COLO668 (cell line): ENCODE data around the gene ITGA8.
"Not testable (repeated sequence)": the region's sequence is repeated elsewhere in the genome, so short reads cannot be mapped to it uniquely, and the experiment has no call there.

ENCODE experiments used
- DNase-seq: peaks from one replicate; lab custom pipeline; 2025; ENCODE audit not compliant: unreplicated experiment; lab: John Stamatoyannopoulos, UW

Gene ITGA8

DNA sequence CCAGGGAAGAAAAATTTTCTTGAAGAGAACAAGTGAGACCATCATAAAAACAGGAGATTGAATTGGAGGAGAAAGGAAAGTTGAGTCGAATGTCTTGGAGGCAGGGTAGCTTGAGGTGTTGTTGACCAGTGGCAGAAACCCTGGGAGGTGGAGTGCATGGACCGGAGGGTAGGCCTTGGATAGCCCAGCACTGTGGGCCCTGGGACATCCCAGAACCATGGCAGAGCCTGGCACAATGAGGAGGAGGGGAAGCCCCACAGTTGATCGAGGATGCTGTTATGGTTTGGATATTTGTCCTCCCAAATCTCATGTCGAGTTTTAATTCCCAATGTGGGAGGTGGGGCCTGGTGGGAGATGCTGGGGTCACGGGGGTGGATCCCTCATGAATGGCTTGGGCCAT is 157.1 kb downstream of the ITGA8 start:
- DNase-seq: no peak

DNA sequence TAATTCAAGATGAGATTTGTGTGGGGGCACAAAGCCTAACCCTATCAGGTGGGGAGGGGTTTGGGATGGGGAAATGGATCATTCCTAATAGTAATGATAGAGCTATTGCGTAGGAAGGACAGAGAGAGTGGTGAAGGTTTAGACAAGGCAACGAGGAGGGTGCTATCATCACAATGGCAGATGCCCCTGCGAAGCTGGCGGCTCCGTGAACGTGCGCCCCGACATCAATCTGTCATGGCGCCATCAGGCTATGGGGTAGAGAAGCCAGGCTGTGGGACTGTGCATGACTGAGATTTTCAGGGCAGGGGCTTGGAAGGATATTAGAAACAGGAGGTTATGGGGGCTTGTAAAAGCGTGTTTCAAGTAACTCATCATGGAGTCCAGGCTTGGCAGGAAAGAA is 157.6 kb downstream of the ITGA8 start:
- DNase-seq: no peak

DNA sequence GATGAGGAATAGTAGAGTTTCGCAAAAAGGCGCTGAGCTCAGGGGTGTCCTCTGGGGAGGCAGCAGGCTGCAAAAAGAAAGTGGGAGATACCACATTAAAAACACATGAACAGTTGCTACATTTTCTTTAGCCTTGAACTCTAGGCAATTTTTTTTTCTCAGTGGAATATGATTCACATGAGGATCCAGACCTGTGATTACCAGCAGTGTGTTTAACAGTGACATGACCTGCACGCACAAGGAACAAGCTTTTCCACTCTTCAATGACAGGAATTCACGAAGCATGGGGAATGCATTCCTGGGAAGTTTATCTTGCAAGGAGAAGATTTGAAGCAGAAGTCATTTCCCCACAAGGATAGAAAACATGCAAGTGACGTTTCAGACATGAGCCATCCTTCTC is 161.6 kb downstream of the ITGA8 start:
- no peak for DNase-seq

DNA sequence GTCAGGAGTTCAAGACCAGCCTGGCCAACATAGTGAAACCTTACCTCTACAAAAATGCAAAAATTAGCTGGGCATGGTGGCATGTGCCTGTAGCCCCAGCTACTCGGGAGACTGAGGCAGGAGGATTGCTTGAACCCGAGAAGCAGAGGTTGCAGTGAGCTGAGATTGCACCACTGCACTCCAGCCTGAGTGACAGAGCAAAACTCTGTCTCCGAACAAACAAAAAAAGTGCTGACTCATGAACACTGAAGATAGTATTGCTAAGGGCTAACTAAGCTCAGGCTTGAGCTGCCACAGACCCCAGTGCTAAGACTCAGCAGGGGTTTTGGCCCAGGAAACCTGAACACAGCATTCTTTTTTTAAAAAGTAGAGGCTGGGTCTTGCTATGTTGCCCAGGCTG is 162.6 kb downstream of the ITGA8 start:
- not testable (repeated sequence) for DNase-seq

DNA sequence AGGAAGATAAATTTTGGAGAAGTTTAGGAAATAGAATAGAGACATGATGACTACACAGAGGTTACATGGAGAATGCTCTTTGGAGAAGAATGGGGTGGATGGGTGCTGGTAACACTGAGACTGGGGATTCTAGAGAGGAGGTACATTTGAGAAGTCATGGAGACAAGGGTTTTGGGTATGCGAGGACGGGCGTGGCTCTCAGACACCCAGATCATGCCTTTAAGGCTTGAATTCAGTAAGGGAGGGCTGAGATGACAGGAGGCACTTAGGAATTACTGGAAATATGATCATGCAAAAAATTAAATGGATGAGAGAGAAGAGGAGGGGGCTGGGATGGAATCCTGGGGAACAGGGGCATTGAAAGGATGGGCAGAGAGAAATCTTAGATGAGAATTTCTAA is 168.8 kb downstream of the ITGA8 start:
- no peak for DNase-seq

DNA sequence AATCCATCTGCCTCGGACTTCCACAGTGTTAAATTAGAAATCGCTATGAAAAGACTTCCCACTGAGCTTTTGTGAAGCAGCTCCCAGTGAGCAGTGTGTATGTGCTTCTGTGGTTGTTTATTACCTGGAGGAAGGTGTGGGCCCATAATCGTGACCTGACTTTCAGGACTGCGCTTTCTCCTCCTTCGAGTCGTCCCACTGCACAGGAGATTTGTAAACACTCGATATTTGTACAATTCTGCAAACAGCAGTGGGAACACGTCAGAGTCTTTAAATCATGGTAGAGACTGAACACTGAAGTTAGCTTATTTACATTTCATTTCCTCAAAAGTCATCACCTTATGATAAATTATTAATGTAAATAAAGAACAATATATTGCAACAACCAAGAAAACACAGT is 171.4 kb downstream of the ITGA8 start:
- DNase-seq: no peak

DNA sequence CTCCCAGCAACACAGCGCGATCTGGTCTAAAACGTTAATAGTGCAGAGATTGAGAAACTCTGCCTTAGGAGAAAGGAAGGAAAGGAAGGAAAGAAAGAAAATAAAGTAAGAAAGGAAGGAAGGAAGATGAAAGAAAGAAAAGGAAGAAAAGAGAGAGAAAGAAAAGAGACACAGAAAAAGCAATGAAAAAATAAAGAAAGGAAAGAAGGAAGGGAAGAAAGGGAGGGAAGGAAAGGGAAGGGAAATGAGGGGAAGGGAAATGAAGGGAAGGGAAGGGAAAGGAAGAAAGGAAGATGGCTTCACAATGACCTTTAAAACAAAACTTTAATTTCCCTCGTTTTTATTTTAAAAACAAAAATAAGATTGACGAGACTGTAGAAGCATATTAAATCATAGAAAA is 173.1 kb downstream of the ITGA8 start:
- no peak for DNase-seq

DNA sequence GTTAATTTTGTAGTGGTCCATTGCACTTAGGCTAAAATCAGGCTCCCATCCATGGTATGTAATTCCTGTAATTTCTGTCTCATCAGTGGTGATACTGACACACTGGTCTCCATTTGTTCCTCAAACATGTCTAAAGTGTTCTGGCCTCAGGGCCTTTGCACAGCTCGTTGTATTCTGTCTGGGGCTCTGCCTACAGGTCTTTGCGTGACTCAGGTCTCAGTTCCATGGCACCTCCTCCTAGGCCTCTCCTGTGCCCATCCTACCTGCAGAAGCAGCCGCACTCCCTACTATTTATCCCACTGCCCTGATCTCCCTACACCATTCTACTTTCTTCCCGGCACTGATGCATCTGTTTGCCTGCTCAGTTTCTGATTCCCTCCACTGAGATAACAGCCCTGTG is 173.8 kb downstream of the ITGA8 start:
- no peak for DNase-seq

DNA sequence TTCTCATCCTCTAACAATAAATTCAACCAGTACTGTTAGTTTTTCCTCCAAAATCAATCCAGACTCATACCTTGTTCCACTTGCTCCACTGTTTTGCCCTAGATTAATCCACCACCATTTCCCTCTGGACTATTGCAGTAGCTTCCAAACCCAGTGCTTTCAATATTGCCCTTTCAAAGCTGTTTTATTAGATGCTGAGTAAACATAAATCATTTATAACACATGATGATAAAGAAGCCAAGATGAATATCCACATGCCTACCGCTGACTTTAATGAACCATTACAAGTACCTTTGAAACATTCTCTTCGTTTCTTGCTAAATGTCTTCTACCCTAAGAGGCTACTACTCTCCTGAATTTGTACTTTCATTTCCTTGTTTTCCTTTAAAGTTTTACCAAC is 174.5 kb downstream of the ITGA8 start:
- no peak for DNase-seq

DNA sequence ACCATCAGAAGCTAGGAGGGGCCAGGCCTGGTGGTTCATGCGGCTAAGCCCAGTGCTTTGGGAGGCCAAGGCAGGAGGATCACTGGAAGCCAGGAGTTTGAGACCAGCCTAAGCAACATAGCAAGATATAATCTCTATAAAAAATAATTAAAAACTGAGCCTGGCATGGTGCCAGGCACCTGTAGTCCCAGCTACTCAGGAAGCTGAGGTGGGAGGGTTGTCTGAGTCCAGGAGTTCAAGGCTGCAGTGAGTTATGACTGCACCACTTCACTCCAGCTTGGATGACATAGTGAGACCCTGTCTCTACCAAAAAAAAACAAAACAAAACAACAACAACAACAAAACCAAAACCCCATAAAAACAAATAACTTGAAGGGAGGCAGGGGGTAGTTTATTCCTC is 175.7 kb downstream of the ITGA8 start:
- no peak for DNase-seq

DNA sequence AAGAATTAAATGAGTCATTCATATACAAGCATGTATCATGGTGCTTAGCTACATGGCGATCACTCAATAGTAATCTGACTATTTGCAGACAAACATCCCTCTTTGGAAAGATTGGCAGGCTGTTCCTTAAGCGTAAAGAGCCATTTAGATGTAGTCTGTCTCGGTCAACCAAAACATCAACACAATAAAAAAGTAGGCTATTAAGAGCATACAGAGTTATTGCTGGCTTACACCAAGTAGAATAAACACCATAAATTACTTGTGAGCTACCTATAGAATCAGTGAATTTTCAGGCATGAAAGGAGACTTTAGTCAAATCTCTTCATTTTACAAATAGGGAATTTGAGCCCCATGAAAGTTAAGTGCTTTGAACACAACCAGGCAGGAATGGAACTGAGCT is 176.9 kb downstream of the ITGA8 start:
- no peak for DNase-seq

DNA sequence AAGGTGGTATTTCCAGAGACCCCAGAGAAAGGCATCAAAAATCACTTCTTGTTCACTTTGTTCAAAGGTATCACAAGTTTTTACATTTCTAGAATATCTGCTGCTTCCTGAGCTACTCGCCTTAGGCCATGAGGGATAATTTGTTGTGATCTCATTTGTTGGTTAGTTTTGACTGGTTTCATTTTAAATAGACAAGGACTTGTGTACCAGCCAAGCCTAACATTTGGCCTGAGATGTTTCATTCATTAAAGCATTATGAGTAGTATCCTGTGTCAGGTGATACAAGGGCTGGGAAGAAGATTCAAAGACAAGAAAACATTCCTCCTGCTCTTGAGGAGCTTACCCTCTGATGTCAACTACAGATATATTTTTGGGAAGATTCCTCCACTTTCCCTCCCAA is 178.3 kb downstream of the ITGA8 start:
- no peak for DNase-seq

DNA sequence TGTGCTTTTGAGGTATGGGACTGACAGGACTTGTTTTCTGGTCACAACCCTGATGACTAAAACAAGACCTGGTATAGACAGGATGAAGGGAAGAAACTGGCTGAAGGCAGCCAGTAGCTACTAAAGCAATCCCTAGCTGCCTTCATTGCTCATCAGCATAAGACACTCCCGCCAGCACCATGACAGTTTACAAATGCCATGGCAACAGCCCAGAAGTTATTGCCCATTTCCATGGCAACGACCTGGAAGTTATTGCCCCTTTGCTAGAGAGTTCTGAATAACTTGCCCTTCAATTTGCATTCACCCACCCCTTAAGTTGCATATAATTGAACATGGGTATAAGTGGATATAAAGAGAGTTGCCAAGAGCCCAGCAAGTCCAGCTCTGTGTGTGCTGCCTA is 179.0 kb downstream of the ITGA8 start:
- DNase-seq: no peak

DNA sequence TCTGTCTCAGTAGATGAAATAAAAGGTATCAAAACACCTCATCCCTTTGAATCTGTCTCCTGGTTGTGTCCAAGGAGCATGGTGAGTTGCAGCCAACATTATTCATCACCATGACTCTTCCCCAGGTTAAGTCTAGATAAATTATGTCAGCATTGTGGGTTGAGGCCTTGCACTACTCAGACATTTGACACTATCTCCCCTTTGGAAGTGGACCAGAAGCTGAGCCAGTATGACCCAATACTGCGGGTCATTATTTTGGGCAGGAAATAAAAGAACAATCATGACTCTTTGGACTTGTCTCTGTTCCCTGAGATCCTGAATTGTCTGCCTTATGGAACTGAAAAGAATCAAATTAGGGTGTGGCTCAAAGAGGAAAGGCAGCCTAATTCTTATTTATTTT is 180.5 kb downstream of the ITGA8 start:
- DNase-seq: no peak

DNA sequence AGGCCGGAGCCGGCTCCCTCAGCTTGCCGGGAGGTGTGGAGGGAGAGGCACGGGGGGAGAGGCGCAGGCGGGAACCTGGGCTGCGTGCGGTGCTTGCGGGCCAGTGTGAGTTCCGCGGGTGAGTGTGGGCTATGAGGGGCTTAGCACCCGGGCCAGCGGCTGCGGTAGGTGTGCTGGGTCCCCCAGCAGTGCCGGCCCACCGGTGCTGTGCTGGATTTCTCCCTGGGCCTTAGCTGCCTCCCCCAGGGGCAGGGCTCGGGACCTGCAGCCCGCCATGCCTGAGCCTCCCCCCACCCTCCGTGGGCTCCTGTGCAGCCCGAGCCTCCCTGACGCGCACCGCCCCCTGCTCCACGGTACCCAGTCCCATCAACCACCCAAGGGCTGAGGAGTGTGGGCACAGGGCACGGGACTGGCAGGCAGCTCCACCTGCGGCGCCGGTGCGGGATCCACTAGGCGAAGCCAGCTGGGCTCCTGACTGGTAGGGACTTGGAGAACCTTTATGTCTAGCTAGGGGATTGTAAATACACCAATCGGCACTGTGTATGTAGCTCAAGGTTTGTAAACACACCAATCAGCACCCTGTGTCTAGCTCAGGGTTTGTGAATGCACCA is 184.7 kb downstream of the ITGA8 start:
- not testable (repeated sequence) for DNase-seq

DNA sequence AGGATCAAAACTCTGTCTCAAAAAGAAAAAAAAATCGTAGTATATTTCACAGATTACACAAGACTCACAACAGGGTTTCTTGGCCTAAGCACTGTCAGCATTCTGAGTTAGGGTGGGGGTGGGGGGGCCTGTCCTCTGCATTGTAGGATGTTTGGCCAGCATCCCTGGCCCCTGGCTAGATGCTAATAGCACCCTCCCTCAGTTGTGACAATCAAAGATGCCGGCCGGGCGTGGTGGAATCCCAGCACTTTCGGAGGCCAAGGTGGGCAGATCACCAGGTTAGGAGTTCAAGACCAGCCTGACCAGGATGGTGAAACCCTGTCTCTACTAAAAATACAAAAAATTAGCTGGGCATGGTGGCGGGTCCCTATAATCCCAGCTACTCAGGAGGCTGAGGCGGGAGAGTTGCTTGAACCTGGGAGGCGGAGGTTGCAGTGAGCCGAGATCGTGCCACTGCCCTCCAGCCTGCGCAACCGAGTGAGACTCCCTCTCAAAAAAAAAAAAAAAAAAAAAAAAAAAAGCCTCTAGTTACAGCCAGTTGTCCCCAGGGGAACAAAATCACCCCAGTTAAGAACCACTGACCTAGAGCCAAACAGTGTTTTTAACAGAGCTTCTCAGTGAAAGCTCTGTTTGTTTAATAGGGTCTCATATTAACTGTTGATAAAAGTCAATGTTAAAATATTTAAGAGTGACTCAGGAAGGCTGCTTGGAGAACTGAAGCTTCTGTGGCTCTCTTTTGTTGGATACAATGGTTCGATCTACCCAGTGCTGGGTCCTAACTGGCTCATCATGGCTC is 187.6 kb downstream of the ITGA8 start:
- no peak for DNase-seq

DNA sequence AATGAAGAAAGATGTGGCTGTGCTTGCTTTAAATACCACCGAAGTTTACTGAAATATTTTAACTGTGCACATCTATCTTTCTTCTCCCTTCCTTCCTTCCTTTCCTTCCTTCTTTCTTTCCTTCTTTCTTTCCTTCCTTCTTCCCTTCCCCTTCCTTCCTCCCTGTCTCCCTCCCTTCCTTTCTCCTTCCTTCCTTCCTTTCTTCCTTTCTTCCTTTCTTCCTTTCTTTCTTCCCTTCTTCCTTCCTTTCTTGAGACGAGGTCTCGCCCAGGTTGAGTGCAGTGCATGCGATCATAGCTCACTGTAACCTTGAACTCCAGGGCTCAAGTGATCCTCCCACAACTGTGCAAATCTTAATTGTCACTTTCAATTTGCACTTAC is 190.9 kb downstream of the ITGA8 start:
- no peak for DNase-seq

DNA sequence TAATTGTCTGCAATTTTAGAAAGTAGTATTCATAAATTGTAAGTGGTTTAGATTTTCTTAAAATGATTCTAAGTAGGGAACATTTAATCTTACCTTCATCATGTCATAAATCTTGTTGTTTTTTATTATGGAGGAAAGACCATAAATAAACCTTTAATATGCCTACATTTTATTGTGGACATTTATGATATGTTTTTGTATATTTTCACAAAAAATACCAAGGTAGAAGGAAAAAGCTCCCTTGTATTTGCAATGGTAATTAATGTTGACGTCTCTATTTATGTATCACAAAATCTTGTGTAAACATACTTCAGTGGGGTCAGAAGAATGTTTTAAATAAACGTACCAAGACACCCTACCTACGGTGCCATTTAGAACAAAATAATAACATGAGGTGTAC is 193.0 kb downstream of the ITGA8 start:
- DNase-seq: no peak

DNA sequence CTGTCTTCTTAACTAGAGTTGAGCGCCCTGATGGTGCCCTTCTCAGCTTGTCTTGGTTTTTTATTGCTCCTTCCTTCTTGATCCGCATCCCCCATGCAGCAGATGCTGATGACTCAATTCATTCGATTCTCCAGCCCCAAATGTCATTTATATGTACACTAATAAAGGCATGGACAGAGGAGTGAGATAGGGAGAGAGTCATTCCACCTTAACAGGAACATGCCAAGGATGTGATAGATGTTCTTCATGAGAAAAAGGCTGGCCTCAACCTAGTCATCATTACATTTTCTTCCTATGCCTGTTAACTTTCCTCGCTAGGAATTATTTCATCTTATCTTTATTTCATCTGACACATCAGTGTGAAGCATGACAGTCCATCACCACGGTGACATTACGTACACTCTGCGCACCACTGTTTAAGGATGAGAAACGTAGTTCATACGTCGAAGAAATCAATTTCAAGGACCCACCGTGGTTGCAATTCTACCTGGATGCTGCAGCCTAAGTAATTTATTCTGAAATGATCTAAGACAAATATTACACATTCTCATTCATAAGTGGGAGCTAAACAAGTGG is 198.3 kb downstream of the ITGA8 start:
- no peak for DNase-seq

DNA sequence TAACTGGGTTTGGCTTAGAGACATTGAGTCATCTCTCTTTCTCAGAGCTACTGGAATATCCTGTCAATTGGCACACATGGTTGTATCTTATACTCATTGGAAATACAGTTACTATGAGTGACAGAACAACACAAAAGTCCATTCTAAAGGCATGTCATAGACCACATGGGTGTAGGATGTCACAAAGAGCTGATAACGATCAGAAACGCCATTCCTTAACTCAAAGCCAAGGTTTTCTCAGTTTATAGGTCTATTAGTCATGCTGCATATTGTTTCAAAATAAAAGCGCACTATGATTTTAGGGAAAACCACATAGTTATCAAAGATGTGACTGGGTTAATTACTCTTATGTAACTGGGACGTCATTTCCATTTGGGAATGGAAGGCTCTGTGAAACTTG is 201.5 kb downstream of the ITGA8 start:
- DNase-seq: no peak

DNA sequence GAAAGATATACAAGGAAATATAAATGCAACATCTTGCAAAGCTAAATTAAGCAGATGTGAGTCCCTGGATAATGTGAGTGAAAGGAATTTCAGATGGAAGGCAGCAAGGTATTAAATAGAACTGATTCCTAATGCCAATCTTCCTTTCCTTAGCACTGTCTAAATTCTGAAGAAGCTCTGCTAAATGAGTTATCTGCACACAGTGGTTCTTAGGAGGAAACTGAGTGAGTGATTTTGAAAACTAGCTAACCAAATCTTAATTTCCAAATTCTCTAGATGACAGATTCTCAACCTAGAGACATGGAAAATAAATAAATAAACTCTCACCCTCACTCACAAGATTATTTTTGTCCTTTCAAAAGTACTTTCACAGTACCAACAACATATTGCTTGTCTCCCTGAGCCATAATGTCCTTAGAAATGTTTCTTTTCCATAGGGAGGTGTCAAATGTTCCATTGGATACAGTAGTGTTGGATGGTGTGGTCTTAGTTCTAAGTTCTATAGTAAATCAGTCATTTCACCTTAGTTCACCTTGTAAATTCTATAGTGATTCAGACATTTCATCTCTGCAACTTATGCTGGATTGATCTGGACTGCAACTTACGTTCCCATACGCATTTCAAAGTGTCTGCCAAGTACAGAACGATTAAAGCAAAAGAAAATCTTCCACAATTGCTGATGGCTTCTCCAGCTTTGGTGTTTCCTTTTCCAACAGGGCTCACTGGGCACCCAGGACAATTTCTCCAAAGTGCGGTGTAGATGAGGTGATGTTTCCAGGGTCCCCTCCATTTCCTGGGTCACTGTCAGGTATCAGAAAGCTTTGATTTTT is 203.3 kb downstream of the ITGA8 start:
- DNase-seq: no peak

DNA sequence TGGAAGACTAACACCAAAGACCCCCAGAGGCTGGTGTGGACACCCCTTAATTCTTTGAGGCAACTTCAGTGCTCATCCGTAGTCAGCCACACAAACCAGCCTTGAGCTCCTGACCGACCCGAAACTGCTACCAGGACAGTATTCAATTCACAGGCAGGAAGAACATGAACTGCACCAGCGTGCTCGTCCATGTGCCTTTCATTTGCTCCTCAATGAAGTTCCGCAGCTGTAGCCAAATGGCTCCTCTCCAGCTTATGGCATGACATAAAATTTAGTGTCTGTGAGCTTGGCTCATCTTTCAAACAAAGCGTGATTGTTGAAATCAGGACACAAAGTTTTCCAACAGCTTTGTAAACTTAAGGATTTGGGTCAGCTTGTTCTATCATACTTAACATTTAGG is 204.5 kb downstream of the ITGA8 start:
- DNase-seq: no peak
